ENCODE results near the gene HMGN4.

DNA sequence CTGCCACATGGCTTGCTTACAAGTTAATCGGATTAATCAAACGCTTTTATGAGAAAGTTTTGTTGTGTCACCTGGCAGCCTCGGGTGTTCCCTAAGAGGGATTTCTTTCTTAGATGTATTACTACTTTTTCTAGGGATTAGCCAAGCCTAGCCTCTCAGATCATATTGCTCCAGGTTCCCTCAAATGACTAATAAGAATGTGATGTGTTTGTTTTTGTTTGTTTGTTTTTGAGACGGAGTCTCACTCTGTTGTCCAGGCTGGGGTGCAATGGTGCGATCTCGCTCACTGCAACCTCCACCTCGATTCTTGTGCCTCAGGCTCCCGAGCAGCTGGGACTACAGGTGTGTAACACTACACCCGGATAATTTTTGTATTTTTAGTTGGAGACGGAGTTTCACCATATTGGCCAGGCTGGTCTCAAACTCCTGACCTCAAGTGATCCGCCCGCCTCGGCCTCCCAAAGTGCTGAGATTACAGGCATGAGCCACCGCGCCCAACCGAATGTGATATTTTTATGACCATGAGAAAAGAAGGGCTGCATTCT is 977 bp downstream of the HMGN4 start:
- TF ChIP-seq, protein P1, sequence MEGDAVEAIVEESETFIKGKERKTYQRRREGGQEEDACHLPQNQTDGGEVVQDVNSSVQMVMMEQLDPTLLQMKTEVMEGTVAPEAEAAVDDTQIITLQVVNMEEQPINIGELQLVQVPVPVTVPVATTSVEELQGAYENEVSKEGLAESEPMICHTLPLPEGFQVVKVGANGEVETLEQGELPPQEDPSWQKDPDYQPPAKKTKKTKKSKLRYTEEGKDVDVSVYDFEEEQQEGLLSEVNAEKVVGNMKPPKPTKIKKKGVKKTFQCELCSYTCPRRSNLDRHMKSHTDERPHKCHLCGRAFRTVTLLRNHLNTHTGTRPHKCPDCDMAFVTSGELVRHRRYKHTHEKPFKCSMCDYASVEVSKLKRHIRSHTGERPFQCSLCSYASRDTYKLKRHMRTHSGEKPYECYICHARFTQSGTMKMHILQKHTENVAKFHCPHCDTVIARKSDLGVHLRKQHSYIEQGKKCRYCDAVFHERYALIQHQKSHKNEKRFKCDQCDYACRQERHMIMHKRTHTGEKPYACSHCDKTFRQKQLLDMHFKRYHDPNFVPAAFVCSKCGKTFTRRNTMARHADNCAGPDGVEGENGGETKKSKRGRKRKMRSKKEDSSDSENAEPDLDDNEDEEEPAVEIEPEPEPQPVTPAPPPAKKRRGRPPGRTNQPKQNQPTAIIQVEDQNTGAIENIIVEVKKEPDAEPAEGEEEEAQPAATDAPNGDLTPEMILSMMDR (IDR thresholded peaks at IDR 0.05) = no peak
- TF ChIP-seq POLR2A (IDR thresholded peaks at IDR 0.05) (no peak), POLR2AphosphoS5 (IDR thresholded peaks at IDR 0.05; ENCODE audit: insufficient read depth in 1 of 2, low read depth in 1 of 2) (no peak)

Measured in vagina (tissue), 2 donors.